Measurements from ENCODE around the gene NDUFB1.

The NDUFB1 gene

GRCh38 chr14:92099802-92100201 lies 21.7 kb downstream of the NDUFB1 start:
- no peak for DNase-seq (ENCODE audit: low spot score)

- DNase-seq (ENCODE audit: low spot score) = no peak
These were observed 28.2 kb downstream of the NDUFB1 start for GRCh38 chr14:92093320-92093719.

DNA sequence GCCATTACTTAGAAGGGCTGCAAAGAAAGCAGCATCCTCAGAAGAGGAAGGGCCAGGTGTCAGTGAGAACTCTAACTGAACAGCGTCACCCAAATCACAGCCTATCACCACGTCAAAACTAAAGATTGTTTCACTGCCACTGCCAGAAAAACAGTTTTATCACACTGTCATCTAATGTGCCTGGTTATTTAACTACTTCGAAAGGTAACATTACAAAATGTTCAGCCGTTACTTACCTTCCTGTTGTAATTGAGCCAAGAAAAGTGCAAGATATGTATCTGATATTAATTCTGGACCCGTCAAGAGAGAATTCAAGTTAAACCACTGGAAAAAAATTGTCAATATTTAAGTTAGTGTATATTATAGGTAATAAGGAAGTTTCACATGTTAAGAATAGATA lies 33.0 kb downstream of the NDUFB1 start:
- no peak for DNase-seq (ENCODE audit: low spot score)

DNA sequence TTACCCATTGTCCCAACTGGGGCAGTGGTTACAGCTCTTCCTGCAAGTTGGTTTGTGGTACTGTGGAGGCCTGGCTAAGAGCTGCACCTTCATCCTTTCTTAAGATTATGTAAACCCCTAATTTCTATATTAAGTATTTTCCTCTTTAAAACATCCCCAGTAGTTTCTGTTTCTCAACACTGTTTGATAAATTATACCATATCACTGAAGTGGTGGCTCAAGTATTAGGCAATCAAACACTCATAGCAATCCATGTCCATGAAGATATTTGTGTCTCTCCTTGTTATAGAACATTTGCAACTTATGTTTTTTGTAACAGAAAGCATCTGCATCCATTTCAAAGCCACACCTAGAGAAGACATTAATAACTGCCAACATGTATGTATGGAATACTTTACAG lies 47.0 kb downstream of the NDUFB1 start:
- DNase-seq (ENCODE audit: low spot score) = no peak
